Erythroblast (primary cell): ENCODE results near the gene MLN.

ENCODE experiments used
- GATA1 ChIP-seq: IDR thresholded peaks from 2 replicates; pipeline ENCODE4 v1.6.1; 2011; ENCODE audit warnings: low read depth, mild to moderate bottlenecking, control low read depth, low read length, moderate library complexity
- POLR2A ChIP-seq: IDR thresholded peaks from 2 replicates; pipeline ENCODE4 v1.6.1; 2011; ENCODE audit warnings: mild to moderate bottlenecking, low read length

DNA sequence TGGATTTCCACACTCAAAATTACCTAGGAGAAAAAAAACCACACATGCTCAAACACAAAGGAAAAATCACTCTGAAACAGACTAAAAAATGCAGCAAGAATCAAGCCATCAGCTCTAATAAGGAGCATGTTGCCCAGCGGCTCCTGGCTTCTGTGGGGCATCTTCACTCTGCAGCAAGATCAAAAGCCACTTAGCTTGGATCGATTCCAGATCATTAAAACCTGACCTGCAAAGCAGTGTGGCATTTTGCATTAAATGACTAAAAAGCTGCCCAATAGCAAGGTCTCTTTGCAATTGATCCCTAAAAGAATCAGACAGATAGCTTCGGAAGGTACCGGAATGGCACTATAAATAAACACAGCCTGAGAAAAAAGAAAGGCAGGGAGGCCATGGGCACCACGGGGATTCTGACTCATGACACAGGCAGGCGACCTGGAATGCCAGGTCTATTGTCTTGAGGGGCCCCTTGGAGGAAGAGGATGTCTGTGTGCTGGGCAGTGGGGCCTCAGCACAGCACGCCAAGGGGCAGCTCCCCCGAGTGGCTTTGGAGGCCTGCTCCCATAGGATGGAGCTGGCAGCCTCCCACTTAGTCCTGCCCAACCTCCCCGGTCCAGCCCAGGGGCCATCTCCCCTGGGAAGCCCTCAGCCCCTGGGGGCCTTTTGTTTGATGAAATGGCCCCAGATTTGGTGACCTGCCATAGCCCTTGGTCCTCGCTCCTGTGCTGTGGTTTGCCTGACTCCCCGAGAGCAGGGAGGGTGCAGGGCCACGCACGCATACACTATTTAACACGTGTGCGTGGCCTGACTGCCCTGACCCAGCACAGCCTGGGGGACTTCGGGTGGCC is 22.4 kb downstream of the MLN start:
- no peak for TF ChIP-seq POLR2A
- TF ChIP-seq GATA1: no peak
